HUDEP-2 (cell line): ENCODE results near the gene TMEM184A.

Experiments
- DNase-seq, 76 experiments: peaks; one replicate each; lab custom pipeline; 2025; ENCODE audit not compliant: unreplicated experiment in 76 of 76; lab: John Stamatoyannopoulos, UW

Gene TMEM184A

GRCh38 chr7:1555813-1556543 lies at the start of gene TMEM184A:
TMEM184A (minus strand) TSS chr7:1556205; CDS start chr7:1555484, 721 bp downstream.
- DNase-seq = peak in 15 of 76 experiments; percentile 9 to 42 (median 24)

DNA sequence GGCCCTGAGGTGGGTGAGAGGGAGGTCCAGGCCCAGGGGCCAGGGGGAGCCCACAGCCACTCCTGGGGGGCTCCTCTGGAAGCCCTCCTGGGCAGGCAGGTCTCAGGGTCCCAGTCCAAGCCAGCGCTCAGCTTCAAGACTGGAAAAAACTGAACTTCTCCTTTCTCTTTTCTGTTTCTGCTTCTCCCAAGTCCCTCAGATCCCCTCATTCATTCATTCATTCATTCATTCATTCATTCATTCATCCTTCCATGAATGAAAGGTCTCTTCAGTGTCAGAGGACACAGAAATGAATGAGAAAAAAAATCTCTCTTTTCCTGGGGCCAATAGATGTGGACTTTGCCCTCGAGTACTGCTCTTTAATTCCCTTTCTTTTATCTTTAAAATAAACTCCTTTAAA lies 48.4 kb upstream of the TMEM184A start:
- DNase-seq = no peak

DNA sequence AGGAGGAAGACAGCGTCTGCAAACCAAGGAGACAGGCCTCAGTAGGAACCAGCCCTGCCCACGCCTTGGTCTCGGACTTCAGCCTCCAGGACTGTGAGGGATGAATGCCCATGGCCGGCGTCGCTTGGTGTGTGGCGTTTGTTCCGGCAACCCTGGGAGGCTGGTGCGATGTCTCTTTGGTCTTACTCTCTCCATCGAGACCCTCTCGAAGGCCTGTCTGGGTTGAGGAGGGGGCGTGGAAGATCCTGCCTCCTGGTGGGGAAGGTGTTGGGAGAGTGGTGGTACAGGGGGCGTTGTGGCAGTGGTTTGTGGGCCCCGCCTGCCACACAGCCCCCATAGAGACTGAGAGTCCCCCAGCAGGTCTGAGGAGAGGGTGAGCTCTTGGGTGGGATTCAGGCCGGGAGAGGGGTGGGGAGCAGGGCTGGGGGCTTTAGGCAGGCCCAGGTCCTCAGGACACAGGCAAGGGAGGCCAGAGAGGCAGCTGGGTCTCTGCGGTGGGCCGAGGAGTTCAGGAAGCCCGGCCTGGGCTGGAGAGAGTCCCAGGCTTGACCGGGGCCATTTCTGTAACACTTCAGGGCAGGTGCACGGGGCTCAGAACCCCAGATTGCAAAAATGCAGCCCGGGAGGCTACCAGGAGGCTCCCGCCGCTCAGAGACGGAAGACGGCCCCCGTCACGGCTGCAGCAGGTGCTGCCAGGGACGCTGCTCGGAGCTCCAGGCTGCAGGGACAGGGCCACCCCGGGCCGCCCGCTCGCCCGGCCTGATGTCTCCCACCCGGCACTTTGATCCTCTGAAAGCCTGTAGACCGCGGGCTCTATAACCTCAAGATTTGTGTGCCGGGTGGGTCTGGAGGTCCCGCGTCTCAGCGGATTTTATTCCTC lies 47.6 kb upstream of the TMEM184A start:
- DNase-seq = no peak

DNA sequence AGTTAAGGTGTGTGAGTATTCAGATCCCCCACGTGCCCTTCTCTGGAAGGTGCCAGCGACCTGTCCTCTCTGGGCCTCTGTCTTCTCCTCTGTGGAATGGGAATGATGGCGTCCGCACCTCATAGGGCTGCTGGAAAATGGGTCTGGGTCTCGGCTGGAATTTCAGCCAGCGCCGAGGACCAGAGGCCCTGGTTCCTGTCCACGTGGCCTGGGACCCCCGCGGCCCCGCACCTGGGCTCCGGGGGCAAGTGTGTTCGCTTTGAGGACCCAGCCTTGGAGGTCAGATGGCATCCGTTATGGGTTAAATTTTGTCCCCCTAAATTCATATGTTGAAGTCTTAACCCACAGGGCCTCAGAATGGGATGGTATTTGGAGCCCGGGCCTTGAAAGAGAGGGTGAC lies 46.4 kb upstream of the TMEM184A start:
- no peak for DNase-seq

DNA sequence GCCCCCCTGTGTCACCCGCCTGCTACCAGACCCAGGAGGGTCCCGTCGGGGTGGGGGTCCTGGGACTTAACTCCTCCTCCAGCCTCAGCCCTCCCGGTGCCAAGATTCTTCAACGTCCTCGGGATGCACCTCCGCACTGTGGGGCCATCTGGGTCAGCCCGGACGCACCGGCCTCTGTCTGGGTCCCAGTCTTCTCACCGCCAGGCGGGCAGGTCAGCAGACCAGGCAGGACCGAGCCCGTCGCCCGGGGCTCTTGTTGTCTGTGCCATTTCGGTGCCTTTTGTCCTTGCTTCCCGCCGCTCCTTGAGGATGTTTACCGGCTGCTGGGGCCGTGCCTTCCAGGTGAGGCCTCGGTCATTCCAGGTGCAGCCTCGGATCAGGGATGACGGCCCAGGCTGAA lies 46.0 kb upstream of the TMEM184A start:
- no peak for DNase-seq

DNA sequence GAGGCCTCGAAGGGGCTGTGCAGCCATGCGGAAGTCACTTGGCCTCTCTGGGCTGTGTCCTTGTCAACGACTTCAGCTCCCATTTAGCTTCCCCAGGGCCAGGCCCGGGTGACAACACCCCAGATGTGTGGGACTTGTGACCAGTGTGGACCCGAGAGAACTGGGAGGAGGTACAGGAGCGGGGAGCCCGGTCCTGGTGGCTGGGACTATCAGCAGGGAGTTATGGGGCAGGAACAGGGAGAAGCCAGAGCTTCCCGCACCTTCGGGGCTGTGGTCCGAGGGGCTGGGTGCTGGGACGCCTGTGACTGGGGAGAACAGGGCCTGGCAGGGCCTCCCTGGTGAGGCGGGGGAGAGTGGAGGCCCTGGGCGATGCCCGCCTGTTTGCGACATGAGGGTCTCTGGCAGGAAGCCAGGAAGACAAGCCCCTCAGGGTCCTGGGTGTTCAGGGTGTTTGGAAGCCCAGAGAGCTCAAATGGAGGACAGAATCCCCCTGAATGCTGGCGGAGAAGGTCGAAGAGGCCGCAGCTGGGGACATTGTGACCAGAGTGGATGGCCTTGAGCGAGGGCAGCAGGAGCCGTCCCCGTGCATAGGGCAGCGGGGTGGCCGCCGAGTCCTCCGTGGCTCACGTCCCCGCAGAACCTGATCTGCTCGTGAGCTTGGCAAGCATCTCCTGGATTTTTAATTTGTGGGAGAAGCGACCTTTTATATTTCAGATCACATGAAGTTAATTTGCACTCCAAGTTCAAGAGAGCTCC lies 43.8 kb upstream of the TMEM184A start:
- no peak for DNase-seq

- no peak for DNase-seq
Measured at GRCh38 chr7:1598961-1599639, 43.1 kb upstream of the TMEM184A start.

DNA sequence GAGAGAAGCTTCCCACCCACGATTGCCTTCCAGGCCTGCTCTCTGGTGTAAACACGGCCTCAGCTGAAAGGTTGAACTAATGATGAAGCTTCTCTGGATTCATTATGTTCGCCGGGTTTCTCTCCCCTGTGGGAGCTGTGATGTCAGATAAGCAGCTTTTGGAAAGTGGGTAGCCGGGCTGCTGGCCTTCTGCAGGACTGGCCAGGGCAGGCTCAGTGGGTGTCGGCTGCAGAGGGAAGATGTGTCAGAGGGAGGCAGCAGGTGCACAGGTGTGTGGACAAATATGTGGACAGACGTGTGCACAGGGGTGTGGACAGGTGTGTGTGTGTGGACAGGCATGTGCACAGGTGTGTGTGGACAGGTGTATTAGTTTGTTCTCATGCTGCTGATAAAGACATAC lies 42.3 kb upstream of the TMEM184A start:
- DNase-seq = no peak

GRCh38 chr7:1597791-1598190 lies 41.8 kb upstream of the TMEM184A start:
- DNase-seq = no peak

- no peak for DNase-seq
Measured at GRCh38 chr7:1597066-1597760, 41.2 kb upstream of the TMEM184A start.

DNA sequence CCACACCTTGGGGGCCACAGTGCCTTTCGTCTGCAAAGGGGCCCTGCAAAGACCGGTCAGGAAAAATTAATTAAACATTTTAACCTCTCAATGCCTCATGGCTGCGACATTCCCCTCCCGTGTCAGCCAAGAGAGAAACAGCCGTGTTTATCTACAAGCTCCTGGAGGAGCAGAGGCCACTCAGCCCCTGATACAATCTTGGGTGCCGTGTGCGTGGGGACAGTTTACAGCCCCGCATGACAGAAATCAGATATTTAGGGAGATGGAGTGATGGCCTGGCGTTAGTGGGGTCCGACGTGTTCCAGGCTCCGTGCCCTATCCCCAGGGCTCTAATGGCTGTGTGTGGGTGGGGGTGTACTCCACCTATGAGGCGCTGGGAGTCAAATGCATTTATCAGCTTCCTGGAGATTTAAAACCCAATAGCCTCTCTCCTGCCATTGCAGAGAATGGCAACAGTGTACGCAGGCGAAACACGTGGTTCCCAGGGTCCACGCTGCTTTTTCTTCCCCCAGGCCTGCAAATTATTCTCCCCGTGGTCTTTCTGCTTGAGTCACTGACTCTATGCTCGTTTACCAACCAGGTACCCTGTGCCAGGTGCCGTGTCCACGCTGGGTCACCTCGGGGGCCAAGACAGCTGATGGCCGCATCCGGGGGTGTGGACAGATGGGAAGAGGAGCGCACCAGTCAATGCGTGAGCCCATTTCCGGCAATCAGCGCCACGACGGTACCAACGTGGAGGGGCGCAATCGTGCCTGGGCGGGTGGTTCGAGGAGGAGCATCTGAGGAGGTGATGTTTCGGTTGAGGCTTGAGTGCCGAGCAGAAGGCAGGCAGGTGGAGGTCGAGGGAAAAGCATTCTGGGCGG lies 40.4 kb upstream of the TMEM184A start:
- DNase-seq = no peak

DNA sequence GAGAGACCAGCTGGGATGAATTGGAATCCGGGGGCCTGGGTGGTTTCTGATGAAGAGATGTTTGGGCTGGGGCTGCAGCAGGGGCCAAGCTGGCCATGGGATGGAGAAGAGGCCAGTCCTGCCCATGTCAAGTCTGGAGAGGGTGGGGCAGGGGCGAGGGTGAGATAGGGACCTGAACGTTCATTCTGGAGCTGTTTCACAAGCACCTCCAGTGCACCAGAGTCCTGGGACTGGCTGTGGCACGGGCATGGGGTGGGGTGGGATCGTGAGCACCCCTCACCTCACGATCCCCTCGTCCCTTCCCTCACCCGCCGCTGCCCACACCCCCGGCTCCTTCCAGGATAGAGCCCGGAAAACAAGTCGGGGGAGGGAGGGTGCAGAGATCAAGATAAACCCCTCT lies 39.6 kb upstream of the TMEM184A start:
- no peak for DNase-seq

DNA sequence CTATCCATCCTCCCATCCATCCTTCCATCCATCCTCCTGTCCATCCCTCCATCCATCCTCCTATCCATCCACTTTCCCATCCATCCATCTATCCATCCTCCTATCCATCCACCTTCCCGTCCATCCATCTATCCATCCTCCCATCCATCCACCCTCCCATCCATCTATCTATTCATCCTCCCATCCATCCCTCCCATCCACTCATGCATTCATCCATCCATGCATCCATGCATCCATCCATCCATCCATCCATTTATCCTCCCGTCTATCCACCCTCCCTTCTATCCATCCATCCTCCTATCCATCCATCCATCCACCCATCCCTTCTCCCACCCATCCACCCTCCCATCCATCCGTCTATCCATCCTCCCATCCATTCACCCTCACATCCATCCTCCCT lies 39.0 kb upstream of the TMEM184A start:
- no peak for DNase-seq

DNA sequence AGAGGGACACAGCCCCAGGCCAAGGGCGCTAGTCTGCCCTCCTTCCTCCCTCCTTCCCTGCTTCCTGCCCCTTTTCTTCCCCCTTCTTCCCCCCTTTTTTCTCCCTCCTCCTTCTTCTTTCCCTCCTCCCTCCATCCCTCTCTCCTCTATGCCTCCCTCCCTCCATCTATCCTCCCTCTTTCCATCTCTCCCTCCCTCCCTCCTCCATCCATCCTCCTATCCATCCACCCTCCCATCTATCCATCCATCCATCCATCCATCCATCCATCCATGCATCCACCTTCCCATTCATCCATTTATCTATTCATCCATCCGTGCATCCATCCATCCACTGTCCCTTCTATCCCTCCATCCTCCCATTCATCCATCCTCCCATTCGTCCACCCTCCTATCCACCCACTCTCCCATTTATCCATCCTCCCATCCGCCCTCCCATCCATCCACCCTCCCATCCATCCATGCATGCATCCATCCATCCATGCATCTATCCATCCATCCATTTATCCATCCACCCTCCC lies 38.0 kb upstream of the TMEM184A start:
- no peak for DNase-seq

- peak in 27 of 76 experiments; percentile 1 to 46 (median 22) for DNase-seq
Measured at GRCh38 chr7:1593091-1593866, 37.3 kb upstream of the TMEM184A start.

- DNase-seq = no peak
Measured at GRCh38 chr7:1592299-1592871, 36.4 kb upstream of the TMEM184A start.

DNA sequence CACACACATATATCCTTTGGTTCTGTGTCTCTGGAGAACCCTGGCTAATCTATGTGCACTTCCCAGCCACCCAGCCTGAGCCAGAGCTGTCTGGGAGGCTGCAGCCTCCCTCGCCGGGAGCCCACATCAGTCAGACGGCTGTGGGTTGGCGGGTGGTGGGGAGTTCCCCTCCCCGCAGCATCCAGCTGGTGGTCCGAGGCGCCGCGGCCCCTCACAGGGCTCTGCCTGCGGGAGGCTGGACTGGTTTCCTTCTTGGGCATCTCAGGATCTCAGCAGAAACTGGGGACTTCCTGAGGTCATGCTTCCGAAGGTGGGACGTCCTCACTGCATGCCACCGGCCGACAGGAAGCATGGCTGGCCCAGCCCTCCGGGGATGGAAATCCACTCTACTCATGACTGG lies 35.9 kb upstream of the TMEM184A start:
- no peak for DNase-seq

DNA sequence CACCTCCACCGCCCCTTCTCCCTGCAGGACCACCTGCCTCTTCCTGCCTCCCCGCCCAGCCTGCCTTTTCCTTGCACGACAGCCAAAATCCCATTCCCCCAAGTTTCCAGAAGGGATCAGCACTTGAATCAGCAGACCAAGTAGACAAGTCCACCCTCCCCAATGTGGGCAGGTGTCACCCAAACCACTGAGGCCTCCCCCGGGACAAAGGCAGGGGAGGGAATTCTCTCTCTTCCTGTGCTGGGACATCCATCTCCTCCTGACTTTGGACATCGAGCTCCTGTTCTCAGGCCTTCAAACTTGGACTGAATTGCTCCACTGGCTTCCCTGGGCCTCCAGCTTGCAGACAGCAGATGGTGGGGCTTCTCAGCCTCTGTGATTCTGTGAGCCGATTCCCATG lies 35.4 kb upstream of the TMEM184A start:
- DNase-seq = no peak
